Skin epidermis (tissue), 12 donors: ENCODE results near the gene FHL1.
"Not testable (repeated sequence)": the region's sequence is repeated elsewhere in the genome, so short reads cannot be mapped to it uniquely, and the experiment has no call there.

Source experiments
- H3K27ac ChIP-seq, 21 experiments: fragments of 200-600 bp; sonication (generic) in 11 of 21; one replicate each; pipeline ENCODE4 v1.5.0; 2020; ENCODE audit warnings: mild to moderate bottlenecking in 3 of 21, inconsistent platforms in 2 of 21, moderate library complexity in 2 of 21
- H3K4me3 ChIP-seq, 7 experiments: fragments of 200-600 bp; sonication (generic) in 2 of 7; one replicate each; pipeline ENCODE4 v1.5.0; 2020; ENCODE audit warnings: inconsistent platforms in 2 of 7, mild to moderate bottlenecking in 2 of 7, moderate library complexity in 1 of 7

Gene FHL1

DNA sequence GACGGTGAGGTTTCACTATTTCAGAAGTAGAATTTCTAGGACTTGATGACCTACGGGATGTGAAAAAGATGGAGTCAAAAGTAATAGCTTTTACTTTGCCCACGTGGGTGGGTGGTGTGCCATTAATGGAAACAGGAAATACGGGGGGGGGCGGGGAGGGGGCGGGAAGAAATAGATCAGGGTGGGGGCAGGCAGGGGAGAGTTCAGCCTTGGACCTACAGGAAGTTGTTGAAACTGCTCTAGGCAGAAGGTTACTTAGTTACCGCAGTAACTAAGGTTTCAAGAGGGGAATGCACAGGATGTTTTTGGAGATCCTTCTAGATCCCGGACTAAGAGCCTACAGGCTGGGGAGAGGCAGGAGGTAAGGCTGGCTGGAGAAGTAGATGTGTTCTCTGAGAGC is 3.6 kb upstream of the FHL1 start:
- Histone ChIP-seq H3K27ac (no peak overlapping the region), H3K4me3 (no peak overlapping the region)

DNA sequence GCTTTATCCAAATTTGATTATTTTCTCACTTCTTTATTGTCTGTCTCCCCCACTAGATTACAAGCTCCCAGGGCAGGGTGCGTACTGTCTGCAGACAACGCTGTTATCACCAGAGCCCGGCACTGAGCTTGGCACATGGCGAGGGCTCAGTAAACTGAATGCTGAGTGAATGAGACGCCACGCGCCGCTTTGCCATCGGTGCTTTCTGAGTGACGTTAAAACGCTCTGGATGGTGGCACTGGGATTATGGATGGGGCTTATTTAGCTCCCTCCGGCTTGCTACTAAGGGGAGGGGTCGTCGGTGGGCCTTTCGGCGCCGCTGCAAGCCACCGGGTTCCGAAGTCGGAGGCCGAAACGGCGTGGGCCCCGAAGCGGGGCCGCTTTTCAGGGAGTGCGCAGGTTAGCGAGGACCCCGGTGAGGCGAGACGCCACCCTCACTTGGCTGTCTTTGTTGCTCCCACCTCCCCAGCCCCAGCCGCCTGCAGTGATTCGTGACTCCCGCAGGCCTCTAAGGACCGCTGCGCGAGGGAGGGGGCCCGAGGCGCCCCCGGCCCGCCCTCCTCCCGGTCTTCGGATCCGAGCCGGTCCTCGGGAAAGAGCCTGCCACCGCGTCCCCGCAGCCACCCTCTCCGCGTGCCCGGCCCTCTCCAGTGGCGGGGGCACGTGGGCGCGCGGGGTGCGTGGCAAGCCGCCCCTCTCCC is 569 bp upstream of the FHL1 start:
- H3K4me3 ChIP-seq: peak overlapping the region; percentile 34 to 67 (median 47)
- peak overlapping the region in 14 of 21 experiments; percentile 1 to 88 (median 48) for H3K27ac ChIP-seq

DNA sequence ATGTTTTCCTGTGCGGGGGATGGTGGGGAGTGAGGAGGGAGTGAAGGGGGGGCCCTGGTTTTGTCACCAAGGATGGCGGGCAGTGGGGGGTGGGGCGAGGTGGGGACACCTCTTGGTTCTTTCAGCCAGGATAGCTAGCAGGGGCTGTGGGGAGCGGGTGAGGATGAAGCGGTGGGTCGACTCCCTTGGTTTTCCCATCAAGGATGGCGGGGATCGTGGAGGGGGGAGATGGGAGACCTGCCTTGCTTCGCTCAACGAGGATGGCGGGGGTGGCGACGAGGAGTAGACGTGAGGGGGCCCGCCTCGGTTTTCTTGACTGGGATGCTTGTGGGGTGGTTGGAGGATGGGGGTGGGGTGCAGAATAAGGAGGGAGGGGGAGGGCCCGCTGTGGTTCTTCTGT is 643 bp downstream of the FHL1 start:
- Histone ChIP-seq H3K4me3 (peak overlapping the region; percentile 34 to 67 (median 47)), H3K27ac (peak overlapping the region in 9 of 21 experiments; percentile 26 to 88 (median 73))

DNA sequence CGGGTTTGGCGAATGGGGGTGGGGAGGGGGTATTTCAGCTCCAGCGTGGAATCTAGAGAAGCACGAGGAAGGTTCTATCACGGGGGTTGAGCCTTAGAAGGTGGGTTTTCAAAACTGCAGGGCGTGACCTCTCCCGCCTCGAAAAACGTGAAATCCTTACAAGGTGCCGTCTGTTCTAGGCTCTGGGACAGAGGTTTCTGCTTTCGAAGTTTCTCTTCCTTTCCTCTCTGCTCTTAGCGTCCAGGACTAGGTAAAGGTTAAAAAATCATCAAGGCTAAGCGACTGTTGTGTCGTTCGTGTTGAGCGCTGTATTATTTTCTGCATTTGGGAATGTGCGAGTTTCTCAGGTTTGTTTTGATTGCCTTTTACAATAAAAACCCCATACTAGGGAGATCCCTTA is 1.1 kb downstream of the FHL1 start:
- peak overlapping the region in 2 of 21 experiments; percentile 75 to 87 for H3K27ac ChIP-seq

DNA sequence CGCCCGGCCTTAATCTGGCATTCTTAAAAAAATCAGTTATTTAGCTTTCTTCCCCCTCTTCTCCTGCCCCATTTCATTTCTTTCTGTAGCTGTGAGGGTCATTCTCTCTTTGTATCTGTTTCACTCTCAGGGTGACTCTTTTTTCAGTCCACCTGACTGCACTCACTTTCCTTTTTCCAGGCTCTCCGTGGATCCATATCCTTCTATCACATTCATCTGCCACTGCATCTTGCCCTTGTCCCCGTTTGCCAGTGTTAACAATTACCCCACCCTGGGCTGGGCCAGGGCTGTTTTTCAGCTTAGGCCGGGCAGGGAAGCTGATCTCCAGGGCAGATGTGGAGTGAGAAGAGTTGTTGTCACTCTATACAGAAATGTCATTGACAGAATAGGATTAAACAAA is 7.7 kb downstream of the FHL1 start:
- no peak overlapping the region for H3K4me3 ChIP-seq
- no peak overlapping the region for H3K27ac ChIP-seq

More for the DNA sequence above, 1.1 kb downstream of the FHL1 start:
- H3K4me3 ChIP-seq: peak overlapping the region in 5 of 7 experiments; percentile 44 to 67 (median 50)

DNA sequence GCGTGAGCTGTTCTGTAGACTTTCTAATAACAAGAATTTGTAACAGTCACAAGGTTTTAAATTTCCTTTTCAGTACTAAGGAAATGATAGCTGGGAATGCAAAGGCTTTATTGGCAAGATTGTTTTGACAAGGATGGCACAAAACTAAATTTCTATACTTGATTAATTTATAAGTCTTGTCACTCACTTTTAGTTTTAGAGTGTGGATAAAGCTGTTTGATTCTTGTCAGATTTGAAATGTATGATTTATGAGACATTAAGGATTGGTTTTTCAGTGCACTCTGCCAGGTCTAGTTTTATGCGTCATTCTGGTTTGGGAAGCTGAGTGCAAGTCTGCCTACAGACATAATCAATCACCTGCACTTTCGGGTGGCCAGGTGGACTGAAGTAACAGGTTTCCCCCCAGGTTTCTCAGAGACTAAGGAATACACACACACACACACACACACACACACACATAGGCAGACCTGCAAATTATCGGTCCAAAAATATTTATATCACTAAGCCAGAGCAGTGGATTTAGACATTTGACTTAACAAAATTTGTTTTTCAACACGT is 9.3 kb downstream of the FHL1 start:
- no peak overlapping the region for H3K4me3 ChIP-seq
- H3K27ac ChIP-seq: no peak overlapping the region

DNA sequence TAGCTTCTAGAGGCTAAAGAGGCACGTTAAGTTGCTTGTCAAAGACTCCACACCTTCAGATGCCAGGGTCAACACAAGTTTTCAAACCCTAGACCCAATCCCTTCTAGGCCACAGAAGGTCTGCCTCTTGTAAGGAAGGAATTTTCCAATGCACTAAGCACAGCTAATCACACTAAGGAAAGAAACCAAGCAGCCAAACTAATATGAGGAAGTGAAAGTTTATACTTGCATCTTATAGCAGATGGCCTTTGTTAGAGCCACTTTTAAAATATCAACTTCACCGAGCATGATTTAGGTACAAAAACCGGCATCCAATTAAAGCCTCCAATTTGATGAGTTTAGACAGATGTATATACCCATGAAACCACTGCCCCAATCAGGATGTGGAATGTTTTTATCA is 9.9 kb downstream of the FHL1 start:
- no peak overlapping the region for H3K27ac ChIP-seq
- H3K4me3 ChIP-seq: no peak overlapping the region

DNA sequence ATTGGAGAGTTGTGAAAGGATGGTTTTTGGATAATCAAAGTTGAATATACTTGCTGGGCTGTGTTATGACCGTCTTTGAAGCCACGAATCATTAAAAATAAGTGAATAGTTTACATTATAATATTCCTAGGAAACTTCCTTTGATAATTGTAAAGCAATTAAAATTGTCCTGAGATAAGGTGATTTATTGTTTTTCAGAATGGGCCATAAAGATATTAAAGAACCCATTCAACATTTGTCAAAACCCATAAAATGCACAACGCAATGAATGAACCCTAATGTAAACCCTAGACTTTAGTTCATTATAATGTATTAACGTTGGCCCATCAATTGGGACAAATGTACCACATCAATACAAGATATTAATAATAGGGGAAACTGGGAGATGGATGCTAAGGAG is 11.4 kb downstream of the FHL1 start:
- H3K4me3 ChIP-seq: no peak overlapping the region

DNA sequence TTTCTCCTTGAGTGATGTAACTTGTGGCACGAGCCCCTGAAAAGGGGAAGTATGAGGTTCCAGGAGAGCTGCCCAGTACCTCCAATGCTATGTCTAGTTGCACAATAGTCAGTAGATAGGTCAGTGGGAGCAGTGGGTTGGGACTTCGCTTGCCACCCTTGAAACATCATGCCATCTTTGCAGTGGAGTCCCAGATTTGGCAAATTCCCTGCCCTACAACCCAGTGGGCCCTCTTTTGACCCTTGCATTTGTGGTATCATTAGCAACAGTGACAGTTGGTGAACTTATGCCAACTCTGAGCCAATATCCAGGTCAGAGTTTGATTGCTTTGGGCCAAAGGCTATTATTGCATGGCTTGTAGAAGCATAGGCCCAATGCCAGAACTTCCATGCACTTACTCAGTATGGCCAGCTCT is 12.3 kb downstream of the FHL1 start:
- Histone ChIP-seq H3K27ac (no peak overlapping the region), H3K4me3 (no peak overlapping the region)

More for the DNA sequence above, 11.4 kb downstream of the FHL1 start:
- H3K27ac ChIP-seq: no peak overlapping the region

DNA sequence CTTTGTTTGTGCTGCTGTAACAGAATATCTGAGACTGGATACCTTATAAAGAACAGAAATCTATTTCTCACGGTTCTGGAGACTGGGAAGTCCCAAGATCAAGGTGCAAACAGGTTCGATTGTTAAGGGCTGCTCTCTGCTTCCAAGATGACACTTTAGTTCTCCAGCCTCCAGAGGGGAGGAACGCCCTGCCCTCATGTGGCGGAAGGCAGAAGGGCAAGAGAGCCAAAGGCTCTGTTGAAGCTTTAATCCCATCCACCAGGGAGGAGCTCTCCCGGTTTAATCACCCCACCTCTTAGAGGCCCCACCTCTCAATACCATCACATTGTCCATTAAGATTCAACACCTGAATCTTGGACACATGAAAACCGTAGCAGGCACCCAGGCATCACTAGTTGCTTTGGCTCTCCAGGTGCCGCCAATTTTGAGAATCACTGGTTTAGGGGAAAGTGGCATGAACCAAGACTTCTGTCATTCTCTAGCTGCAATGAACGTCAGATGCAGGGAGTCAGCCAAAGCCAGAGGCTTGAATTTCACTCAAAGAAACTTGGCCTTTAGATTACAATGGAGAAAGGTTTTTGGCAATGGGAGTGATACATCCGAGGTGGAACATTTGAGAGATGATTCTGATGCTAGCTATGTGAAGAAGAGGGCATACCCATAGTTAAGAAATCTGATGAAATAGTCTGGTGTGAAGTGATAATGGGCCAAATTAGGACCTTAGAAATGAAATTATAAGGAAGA is 15.7 kb downstream of the FHL1 start:
- H3K27ac ChIP-seq: no peak overlapping the region
- H3K4me3 ChIP-seq: no peak overlapping the region

DNA sequence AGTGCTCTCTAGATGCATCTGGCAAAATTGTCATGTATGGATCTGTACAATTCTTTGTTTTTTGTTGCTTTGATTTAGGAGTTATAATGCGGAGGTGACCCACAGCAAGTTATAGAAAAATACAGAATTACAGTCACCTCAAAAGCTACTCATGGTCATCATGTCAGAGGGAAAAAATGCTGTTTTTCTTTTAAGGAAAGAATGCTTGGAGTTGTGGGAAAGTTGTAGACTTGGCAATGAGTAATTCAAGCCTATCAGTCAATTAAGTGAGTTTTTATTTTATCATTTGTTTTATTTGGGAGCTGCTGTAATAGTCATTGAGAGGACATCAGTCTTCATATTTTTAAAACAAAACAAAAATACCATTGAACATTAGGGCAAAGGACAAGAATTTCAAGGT is 16.4 kb downstream of the FHL1 start:
- H3K4me3 ChIP-seq: no peak overlapping the region
- H3K27ac ChIP-seq: no peak overlapping the region

DNA sequence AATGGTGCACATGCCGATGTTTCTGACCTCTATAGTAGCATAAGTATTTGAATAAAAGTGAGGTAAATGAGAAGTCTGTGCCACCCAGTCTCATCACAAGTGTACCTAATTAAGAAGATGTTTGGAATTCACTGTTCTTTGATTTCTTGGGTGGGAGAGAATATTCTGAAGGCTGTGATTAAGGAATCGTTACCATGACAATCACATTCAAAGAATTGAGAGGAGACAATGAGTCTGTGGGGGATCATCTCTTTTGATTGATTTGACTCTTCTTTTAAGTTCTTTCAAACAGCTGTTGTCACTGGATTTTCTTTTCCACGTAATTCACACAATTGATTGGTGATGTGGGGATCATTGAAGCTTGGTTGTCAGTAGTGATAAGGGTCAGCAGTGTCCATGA is 18.1 kb downstream of the FHL1 start:
- H3K27ac ChIP-seq: no peak overlapping the region
- H3K4me3 ChIP-seq: no peak overlapping the region

DNA sequence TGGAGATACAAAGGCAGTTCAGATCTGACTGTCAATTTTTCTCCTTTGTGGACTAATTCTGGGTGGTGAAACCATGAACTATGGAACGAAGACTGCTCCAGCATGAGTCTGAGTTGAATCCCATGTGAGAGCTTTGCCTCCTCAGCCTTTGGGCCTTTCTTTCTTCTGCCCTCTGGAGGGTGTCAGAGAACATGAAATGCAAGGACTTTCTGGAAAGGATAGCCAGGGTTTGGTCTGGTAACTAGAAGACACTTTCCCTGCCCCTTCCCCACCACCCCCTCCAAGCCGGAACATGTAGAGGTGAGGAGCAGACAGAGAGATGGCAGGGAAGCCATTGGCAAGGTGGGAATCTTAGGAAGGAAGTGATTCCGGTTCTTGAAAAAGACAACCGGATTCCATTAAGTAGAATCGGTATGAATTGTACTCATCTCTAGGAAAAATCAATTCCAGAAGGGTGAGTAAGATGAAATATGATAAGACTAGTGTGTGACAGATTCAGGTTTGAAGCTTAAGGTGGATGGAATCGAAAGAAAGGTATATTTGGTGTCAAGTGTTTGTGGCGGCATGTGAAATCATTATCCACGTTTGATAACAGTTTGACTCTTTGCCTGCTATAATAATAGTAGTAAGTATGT is 19.0 kb downstream of the FHL1 start:
- H3K27ac ChIP-seq: no peak overlapping the region
- H3K4me3 ChIP-seq: no peak overlapping the region

DNA sequence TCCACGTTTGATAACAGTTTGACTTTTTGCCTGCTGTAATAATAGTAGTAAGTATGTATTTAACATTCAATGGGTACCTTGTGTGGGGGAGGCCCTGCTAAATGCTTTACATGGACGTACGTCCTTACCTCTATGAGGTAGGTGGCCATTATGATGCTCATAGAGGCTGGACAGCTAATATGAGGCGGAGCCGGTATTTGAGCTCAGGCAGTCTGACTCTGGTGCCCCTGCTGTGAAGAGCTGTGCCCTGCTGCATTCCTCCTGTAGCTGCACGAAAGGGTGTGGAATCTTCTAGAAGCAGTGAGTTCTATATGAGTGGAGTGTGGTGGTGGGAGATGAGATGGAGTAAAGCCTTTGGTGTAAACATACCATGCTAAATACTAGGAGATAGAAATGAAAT is 20.7 kb downstream of the FHL1 start:
- not testable (repeated sequence) for H3K4me3 ChIP-seq, H3K27ac ChIP-seq

DNA sequence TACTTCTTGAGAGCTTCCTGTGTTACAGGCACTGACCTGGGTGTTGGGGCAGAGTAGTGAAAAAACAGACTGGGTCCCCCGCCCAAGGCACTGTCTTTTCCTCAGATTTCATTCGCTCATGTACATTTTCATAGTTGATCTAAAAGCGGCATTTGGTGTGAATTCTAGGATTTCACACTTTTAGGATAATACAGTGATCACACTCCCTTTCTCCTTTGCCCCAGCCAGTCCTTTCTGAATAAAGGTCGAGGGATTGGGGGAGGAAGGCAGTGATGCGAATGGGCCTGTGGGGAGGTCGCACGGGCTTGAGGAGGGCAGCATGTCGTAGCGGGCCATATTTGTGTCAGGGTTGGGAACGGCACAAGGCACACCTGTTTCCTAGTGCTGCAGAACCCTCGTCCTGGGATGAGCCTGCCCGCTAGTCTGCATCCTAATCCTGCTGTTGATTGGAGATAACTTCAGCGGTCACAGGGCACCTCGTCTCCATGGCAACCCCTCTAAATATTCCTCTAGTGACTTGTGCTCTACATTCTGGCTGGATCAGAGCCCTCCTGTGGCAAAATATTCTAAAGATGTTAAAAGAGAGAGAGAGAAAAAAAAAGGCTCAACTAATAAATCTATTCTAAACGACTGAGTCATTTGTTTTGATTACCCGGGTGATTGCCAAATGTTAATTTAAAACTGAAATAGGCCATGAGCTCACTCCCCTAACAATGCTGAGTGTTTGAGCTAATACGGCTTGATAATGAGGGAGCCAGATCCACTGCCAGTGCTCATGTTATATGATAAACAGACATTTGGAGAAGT is 21.8 kb downstream of the FHL1 start:
- peak overlapping the region in 3 of 21 experiments; percentile 18 to 60 (median 18) for H3K27ac ChIP-seq
- no peak overlapping the region for H3K4me3 ChIP-seq

DNA sequence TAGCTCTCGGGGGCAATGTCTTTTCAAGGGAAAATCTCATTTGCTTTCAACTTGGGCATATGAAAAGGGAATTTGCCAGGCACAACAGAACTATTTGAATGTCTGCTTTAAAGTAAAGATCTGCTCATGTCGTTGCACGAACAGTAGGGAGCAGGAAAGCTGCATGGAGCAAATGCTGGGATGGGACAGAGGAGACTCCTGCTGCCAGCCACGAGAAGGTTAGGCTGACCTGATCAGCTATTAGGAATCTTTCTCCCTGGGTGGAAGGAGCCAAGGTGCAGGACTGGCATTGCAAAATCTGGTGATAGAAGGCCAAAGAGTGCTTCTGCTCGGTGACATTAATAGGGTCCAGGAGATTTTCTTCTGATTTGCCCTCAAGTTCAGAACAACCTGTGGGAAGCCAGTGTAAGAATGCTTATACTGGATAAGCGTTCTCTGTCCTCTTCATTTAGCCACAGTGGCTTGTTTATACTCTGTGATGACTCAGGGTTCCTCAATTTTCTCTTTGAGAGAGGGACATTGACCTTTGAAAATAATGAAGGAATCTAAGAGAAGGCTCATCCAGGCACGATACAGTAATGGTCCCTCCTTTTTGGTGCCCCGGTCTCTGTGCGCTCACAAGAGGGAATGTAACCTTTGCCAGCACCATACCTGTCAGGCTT is 22.9 kb downstream of the FHL1 start:
- no peak overlapping the region for H3K4me3 ChIP-seq

DNA sequence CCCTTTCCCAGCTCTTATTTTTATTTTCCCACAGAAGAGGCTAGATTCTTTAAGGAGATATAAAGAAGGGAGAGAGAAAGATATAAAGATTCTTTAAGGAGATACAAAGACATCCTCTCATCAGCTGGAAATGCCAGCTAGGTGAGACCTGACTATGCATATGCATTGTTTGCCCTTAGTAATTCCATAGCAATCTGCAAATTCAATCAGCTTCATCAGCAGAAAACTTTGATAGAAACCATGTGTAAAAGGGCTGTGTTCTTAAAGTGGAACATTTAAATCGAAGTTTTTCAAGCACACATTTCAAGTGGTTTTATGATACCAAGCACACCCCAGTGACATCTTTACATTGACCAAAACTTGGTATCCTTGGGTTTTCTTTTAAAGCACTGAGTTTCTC is 24.1 kb downstream of the FHL1 start:
- Histone ChIP-seq H3K4me3 (no peak overlapping the region), H3K27ac (peak overlapping the region in 1 of 21 experiments; percentile 51)

More for the DNA sequence above, 22.9 kb downstream of the FHL1 start:
- H3K27ac ChIP-seq: peak overlapping the region in 4 of 21 experiments; percentile 21 to 51 (median 38)

DNA sequence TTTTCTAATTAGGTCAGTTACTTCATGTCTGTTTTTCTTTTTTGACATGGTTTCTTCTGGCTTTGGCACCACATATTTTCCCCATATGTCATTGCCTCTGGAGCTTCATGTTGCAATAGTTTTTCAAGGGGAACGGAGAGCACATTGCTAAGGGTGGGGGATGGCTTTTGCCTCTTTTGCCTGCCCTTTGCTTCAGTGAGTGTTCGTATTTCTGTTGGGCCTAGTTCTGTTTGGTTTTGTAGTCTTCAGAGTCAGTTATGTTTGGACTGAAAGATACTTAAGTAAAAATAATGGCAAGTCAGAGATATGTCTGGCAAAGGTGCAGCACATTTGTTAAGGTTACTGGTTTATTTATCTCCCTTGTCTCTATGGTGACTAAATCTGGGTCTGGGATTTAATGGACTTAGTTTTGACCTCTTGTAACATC is 29.1 kb downstream of the FHL1 start:
- H3K27ac ChIP-seq: peak overlapping the region in 5 of 21 experiments; percentile 27 to 48 (median 31)
- H3K4me3 ChIP-seq: no peak overlapping the region

DNA sequence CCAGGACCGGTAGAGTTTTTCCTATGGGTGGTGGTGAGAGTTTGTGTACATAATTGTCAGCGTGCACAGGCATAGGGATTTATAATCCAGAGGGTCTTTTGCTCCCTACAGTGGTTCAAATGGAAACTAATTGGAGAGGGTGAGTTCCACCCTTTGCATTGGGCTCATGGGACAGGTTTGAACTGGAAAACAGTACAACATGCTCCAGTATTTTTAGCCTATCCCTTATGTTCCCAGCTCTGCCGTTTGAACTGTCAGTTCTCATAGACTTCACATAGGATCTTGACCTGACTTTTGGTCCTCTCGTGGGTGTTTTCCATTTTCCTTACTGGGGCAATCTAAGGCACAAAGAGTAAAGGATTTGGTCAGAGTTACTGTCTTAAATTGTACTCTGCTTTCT is 31.8 kb downstream of the FHL1 start:
- Histone ChIP-seq H3K4me3 (no peak overlapping the region), H3K27ac (no peak overlapping the region)
